ENCODE results near the gene ALLC. TPM values are rescaled to one million over a fixed set of nuclear protein-coding genes. Genes with fewer than 3 reads are reported as not detected.

The ALLC gene
- total RNA-seq, 1 donor from 2014 or later, result not detected

DNA sequence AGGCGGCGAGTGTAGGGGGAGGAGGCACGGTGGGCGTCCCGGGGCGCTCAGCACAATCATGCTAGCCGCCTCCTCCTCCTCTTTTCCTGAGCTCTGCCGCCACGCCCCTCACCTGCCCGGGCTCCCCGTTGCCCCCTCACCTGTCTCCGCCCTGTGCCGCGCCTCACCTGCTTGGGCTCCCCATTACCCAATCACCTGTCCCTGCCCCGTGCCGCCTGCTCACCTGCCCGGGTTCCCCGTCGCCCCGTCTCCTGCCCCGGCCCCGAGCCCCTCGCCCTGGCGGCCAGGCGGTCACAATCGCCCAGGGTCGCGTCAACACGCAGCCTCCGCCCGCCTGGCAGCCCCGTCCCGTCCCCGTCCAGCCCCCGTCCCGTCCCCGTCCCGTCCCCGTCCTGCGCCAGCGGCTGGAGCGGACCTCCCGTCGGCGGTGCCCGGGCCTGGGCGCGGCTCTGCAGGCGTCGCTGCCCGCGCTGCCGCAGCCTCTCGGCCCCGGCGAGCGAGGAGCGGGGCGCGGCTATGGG, 45.3 kb downstream of the ALLC start, which contains the start of gene DCDC2C:
Gene DCDC2C (plus strand): TSS at position 340 of the 521 bp plus-strand sequence. CDS start 177 bp downstream, at position 517.
- Mint-ChIP-seq H3K4me1 (ENCODE audit: low read depth, unreplicated experiment) (peaks cover 5% of the 10 kb centered on the region), H3K27me3 (ENCODE audit: unreplicated experiment) (peaks cover 13% of the 10 kb centered on the region), H3K9me3 (ENCODE audit: unreplicated experiment) (peaks cover 5% of the 10 kb centered on the region), H3K4me3 (ENCODE audit: unreplicated experiment) (peak within 1 kb of the TSS; percentile 68), H3K36me3 (ENCODE audit: unreplicated experiment) (peaks cover 14% of the 10 kb centered on the region), H3K27ac (ENCODE audit: unreplicated experiment) (peak within 1 kb of the TSS; percentile 43)
- TF ChIP-seq, protein P1, sequence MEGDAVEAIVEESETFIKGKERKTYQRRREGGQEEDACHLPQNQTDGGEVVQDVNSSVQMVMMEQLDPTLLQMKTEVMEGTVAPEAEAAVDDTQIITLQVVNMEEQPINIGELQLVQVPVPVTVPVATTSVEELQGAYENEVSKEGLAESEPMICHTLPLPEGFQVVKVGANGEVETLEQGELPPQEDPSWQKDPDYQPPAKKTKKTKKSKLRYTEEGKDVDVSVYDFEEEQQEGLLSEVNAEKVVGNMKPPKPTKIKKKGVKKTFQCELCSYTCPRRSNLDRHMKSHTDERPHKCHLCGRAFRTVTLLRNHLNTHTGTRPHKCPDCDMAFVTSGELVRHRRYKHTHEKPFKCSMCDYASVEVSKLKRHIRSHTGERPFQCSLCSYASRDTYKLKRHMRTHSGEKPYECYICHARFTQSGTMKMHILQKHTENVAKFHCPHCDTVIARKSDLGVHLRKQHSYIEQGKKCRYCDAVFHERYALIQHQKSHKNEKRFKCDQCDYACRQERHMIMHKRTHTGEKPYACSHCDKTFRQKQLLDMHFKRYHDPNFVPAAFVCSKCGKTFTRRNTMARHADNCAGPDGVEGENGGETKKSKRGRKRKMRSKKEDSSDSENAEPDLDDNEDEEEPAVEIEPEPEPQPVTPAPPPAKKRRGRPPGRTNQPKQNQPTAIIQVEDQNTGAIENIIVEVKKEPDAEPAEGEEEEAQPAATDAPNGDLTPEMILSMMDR (IDR thresholded peaks at IDR 0.05; ENCODE audit: partially characterized antibody, unreplicated experiment), result no peak
- DNase-seq, result no peak

DNA sequence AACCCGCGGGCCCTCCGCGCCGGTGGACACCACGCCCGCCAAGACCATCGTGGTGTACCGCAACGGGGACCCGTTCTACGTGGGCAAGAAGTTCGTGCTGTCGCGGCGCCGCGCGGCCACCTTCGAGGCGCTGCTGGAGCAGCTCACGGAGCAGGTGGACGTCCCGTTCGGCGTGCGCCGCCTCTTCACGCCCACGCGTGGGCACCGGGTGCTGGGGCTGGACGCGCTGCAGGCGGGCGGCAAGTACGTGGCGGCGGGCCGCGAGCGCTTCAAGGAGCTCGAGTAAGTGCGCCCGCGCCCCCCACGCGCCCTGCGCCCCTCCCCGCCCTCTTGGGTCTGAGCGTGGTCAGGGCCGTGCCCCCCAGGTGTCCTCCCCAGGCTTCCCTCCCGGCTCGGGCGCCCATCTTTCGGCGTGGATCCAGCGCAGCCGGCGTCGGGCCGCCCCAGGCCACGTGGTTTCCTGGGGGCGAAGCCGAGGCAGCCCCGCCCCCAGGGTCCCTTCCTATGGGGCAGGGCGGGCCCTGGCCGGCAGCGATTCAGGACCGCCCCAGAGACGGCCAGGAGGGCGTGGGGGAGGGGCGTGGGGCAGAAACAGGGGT, 45.9 kb downstream of the ALLC start:
- TF ChIP-seq, protein P1 (IDR thresholded peaks at IDR 0.05; ENCODE audit: partially characterized antibody, unreplicated experiment), result no peak

DNA sequence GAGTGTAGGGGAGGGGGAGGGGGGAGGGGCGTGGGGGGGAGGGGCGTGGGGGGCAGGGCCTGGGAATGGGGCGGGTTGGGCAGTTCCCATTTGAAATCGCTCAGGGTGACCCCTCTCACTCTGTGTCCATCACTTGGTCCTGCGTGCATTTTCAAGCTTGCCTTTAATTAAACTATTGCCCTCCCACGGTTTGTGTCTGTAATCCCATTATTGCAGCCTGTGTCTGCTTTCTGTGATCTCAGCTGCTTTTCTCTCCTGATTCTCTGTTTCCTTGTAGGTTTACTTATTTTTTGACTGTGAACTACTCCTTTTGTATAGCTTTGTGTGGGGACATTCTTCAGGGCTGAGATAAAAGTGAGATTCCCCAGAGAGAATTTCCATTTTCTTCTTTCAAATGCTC, 46.7 kb downstream of the ALLC start:
- Mint-ChIP-seq H3K36me3 (ENCODE audit: unreplicated experiment) (peaks cover 14% of the 10 kb centered on the region), H3K27me3 (ENCODE audit: unreplicated experiment) (peaks cover 13% of the 10 kb centered on the region), H3K4me3 (ENCODE audit: unreplicated experiment) (peak overlapping the region; percentile 35), H3K4me1 (ENCODE audit: low read depth, unreplicated experiment) (peaks cover 5% of the 10 kb centered on the region), H3K27ac (ENCODE audit: unreplicated experiment) (no peak overlapping the region), H3K9me3 (ENCODE audit: unreplicated experiment) (peaks cover 5% of the 10 kb centered on the region)
- no peak for DNase-seq
- TF ChIP-seq, protein P1 (IDR thresholded peaks at IDR 0.05; ENCODE audit: partially characterized antibody, unreplicated experiment), result no peak

More for the DNA sequence above, 45.9 kb downstream of the ALLC start:
- H3K4me3 Mint-ChIP-seq (ENCODE audit: unreplicated experiment), result no peak overlapping the region
- H3K4me1 Mint-ChIP-seq (ENCODE audit: low read depth, unreplicated experiment), result peaks cover 5% of the 10 kb centered on the region
- H3K27me3 Mint-ChIP-seq (ENCODE audit: unreplicated experiment), result peaks cover 13% of the 10 kb centered on the region
- DNase-seq, result peak; percentile 34
- peaks cover 5% of the 10 kb centered on the region for H3K9me3 Mint-ChIP-seq (ENCODE audit: unreplicated experiment)
- H3K36me3 Mint-ChIP-seq (ENCODE audit: unreplicated experiment), result peaks cover 14% of the 10 kb centered on the region
- H3K27ac Mint-ChIP-seq (ENCODE audit: unreplicated experiment), result no peak overlapping the region

DNA sequence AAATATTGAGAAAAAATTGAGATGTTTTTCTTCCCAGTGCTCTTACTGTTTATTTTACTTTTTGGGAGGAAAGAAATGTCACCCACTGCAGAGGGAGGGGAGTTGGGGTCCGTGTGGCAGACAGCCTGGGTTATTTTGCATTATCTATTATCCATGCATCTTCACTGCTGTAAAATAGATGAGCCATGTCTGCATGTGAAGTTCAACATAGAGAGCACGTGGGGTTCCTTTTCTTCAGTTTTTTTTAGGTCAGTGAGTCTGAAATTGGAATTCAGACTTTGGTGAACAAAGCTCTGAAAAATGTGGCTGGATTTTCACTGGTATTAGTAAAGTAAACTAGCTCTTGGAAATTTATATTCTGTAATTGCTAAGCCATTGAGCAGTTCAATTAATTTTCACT, 47.8 kb downstream of the ALLC start:
- Mint-ChIP-seq H3K27me3 (ENCODE audit: unreplicated experiment) (peaks cover 13% of the 10 kb centered on the region), H3K36me3 (ENCODE audit: unreplicated experiment) (peaks cover 14% of the 10 kb centered on the region), H3K27ac (ENCODE audit: unreplicated experiment) (no peak overlapping the region), H3K4me3 (ENCODE audit: unreplicated experiment) (no peak overlapping the region), H3K9me3 (ENCODE audit: unreplicated experiment) (peaks cover 5% of the 10 kb centered on the region), H3K4me1 (ENCODE audit: low read depth, unreplicated experiment) (peaks cover 5% of the 10 kb centered on the region)
- TF ChIP-seq, protein P1 (IDR thresholded peaks at IDR 0.05; ENCODE audit: partially characterized antibody, unreplicated experiment), result no peak
- no peak for DNase-seq

DNA sequence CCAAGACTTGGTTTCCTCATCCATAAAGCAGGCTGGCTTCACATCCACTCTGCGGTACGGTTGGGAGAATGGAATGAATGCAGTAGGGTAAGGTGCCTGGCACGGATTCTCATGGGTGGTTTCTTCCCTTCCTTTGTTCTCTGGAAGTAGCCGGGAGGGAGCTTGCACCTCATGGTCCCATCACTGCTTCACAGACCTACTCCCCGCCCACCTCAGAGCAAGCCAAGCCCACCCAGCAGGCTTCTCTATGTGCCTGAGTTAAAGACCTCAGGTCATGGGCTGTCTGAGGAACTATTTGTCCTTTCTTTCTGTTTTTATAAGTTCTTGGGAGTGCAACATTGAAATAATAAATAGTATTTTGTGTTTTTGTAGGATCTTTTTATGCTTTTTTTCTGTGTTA, 48.9 kb downstream of the ALLC start:
- Mint-ChIP-seq H3K36me3 (ENCODE audit: unreplicated experiment) (peaks cover 14% of the 10 kb centered on the region), H3K9me3 (ENCODE audit: unreplicated experiment) (peaks cover 7% of the 10 kb centered on the region)

More for the DNA sequence above, 48.9 kb downstream of the ALLC start:
- Mint-ChIP-seq H3K27me3 (ENCODE audit: unreplicated experiment) (peaks cover 13% of the 10 kb centered on the region), H3K4me3 (ENCODE audit: unreplicated experiment) (no peak overlapping the region), H3K4me1 (ENCODE audit: low read depth, unreplicated experiment) (peaks cover 5% of the 10 kb centered on the region), H3K27ac (ENCODE audit: unreplicated experiment) (no peak overlapping the region)
- no peak for DNase-seq
- TF ChIP-seq, protein P1 (IDR thresholded peaks at IDR 0.05; ENCODE audit: partially characterized antibody, unreplicated experiment), result no peak
